HepG2 (cell line): ENCODE data around the gene MIA2. TPM values are rescaled to one million over a fixed set of nuclear protein-coding genes. Genes with fewer than 3 reads are reported as not detected.

ENCODE experiments used
- AGO2 ChIP-seq: fragments of 200-400 bp; formaldehyde crosslinking; optimal IDR thresholded peaks from 2 replicates; pipeline ENCODE3; 2017; ENCODE audit warnings: mild to moderate bottlenecking, low read depth, low read length, moderate library complexity
- AHR ChIP-seq: IDR thresholded peaks from 2 replicates; pipeline ENCODE4 v1.6.1; 2018; ENCODE audit warnings: missing genetic modification reagents, missing compliant biosample characterization
- GPN1 ChIP-seq: sonication (generic); formaldehyde crosslinking; IDR thresholded peaks from 2 replicates; pipeline ENCODE4 v1.5.1; 2020; ENCODE audit warnings: missing genetic modification reagents, borderline replicate concordance
- HES4 ChIP-seq: sonication (generic); formaldehyde crosslinking; IDR thresholded peaks from 2 replicates; pipeline ENCODE4 v1.9.0; 2021; ENCODE audit warnings: mild to moderate bottlenecking, missing genetic modification reagents, borderline replicate concordance
- HNRNPK ChIP-seq: fragments of 200-400 bp; formaldehyde crosslinking; IDR thresholded peaks from 2 replicates; pipeline ENCODE4 v1.6.1; 2018; ENCODE audit warnings: low read length, low read depth, moderate library complexity, mild to moderate bottlenecking; ENCODE audit not compliant: poor library complexity, severe bottlenecking
- JUND ChIP-seq: sonication (generic); formaldehyde crosslinking; IDR thresholded peaks from 2 replicates; pipeline ENCODE4 v1.8.0; 2022; ENCODE audit warnings: mild to moderate bottlenecking, missing genetic modification reagents
- KDM6A ChIP-seq: IDR thresholded peaks from 2 replicates; pipeline ENCODE4 v1.6.1; 2016; ENCODE audit warnings: low read depth
- PCBP2 ChIP-seq: fragments of 200-400 bp; formaldehyde crosslinking; optimal IDR thresholded peaks from 2 replicates; pipeline ENCODE3; 2018; ENCODE audit warnings: low read length, low read depth; ENCODE audit not compliant: poor library complexity, severe bottlenecking
- PHB2 ChIP-seq: fragments of 450-650 bp; IDR thresholded peaks from 2 replicates; pipeline ENCODE4 v1.6.1; 2018; ENCODE audit not compliant: partially characterized antibody
- RCOR2 ChIP-seq: IDR thresholded peaks from 2 replicates; pipeline ENCODE4 v1.6.1; 2016; ENCODE audit warnings: missing biosample characterization, missing genetic modification reagents
- RFXAP ChIP-seq: sonication (generic); formaldehyde crosslinking; IDR thresholded peaks from 2 replicates; pipeline ENCODE4 v1.4.0; 2020; ENCODE audit warnings: missing genetic modification reagents, borderline replicate concordance
- SAP130 ChIP-seq: IDR thresholded peaks from 2 replicates; pipeline ENCODE4 v1.6.1; 2016; ENCODE audit warnings: low read depth
- ZBTB20 ChIP-seq: sonication (generic); formaldehyde crosslinking; IDR thresholded peaks from 2 replicates; pipeline ENCODE4 v1.8.1; 2023; ENCODE audit warnings: missing genetic modification reagents, low read depth, mild to moderate bottlenecking, borderline replicate concordance
- ZFAT ChIP-seq: sonication (generic); formaldehyde crosslinking; conservative IDR thresholded peaks from 2 replicates; pipeline ENCODE4 v1.8.1; 2023; ENCODE audit warnings: missing genetic modification reagents, inconsistent platforms
- ZNF101 ChIP-seq: sonication (generic); formaldehyde crosslinking; IDR thresholded peaks from 2 replicates; pipeline ENCODE4 v1.4.0; 2020; ENCODE audit warnings: mild to moderate bottlenecking, low read depth, missing genetic modification reagents, borderline replicate concordance
- ZNF142 ChIP-seq: sonication (generic); formaldehyde crosslinking; IDR thresholded peaks from 2 replicates; pipeline ENCODE4 v1.4.0; 2020; ENCODE audit warnings: missing genetic modification reagents
- ZNF335 ChIP-seq: sonication (generic); formaldehyde crosslinking; IDR thresholded peaks from 2 replicates; pipeline ENCODE4 v1.4.0; 2020; ENCODE audit warnings: missing genetic modification reagents
- ZNF414 ChIP-seq: sonication (generic); formaldehyde crosslinking; IDR thresholded peaks from 2 replicates; pipeline ENCODE4 v1.5.0; 2020; ENCODE audit warnings: missing genetic modification reagents
- ZNF441 ChIP-seq: sonication (generic); formaldehyde crosslinking; IDR thresholded peaks from 2 replicates; pipeline ENCODE4 v1.7.0; 2021; ENCODE audit warnings: missing genetic modification reagents, borderline replicate concordance
- ZNF530 ChIP-seq: sonication (generic); formaldehyde crosslinking; IDR thresholded peaks from 2 replicates; pipeline ENCODE4 v1.5.0; 2020; ENCODE audit warnings: low read depth, mild to moderate bottlenecking, missing genetic modification reagents
- ZNF607 ChIP-seq: sonication (generic); formaldehyde crosslinking; IDR thresholded peaks from 2 replicates; pipeline ENCODE4 v1.5.1; 2020; ENCODE audit warnings: missing genetic modification reagents, mild to moderate bottlenecking, borderline replicate concordance
- ZNF691 ChIP-seq: sonication (generic); formaldehyde crosslinking; IDR thresholded peaks from 2 replicates; pipeline ENCODE4 v1.4.0; 2020; ENCODE audit warnings: missing genetic modification reagents, low read depth, mild to moderate bottlenecking, borderline replicate concordance
- polyA plus RNA-seq, 8 experiments: library from polyadenylated mRNA; depleted of rRNA in 3 of 8; stranded (reverse) in 7 of 8; unstranded in 1 of 8; fragments of >200 nt; fragmentation: Illumina TruSeq in 4 of 8; extraction: Trizol in 4 of 8; gene quantifications; 2 replicates each; pipeline versions ENCODE4 v1.2.1 to v1.2.3, GENCODE V29; 2011 to 2016; ENCODE audit warnings: low read depth in 4 of 8, missing spikeins in 1 of 8, mixed read lengths in 1 of 8; ENCODE audit not compliant: insufficient read depth in 1 of 8
- total RNA-seq, 5 experiments: library from RNA; depleted of rRNA; stranded (reverse); fragments of >200 nt; fragmentation: Illumina TruSeq; extraction: Trizol; gene quantifications; 2 replicates each; pipeline ENCODE4 v1.2.3, GENCODE V29; 2016; ENCODE audit warnings: low read depth in 1 of 5

MIA2 gene
- total and polyA plus RNA-seq, 2 of the 13 experiments (the other 11 are each of a cell fraction or from before 2014, with no cell fraction given) = 134 to 158 TPM

DNA sequence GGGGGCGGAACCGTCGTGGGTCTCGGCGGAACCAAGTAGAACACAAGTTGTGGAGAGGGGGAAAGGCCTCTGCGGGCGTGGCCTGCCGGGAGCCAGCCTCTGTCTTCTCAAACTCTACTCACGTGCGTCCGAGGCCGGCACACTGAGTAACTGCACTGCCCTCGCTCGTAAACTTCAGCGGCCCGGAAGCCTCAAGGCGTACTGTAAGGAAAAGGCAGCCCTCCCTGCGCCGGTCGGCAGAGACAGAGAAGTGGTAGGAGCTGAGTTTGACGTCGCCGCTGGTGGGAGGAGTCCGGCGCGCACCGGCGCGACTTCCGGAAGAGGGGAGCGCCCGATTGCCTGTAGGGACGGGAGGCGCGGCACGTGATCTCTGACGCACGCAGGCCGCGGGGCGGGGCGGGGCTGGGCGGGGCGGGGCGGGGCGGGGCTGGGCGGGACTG, 198.5 kb downstream of the MIA2 start, which contains the start of gene FBXO33 (continued):
- TF ChIP-seq ZBTB20 = peak; percentile 78
- no peak for TF ChIP-seq ZNF414 (CRISPR knock-in tag)
- TF ChIP-seq ZNF335 (CRISPR knock-in tag) = no peak; the same call in 1 of the 2 replicates
- no peak for TF ChIP-seq AGO2
- no peak for TF ChIP-seq PCBP2
- no peak for TF ChIP-seq ZNF101 (CRISPR knock-in tag)
- no peak; the same call in 1 of the 2 replicates for TF ChIP-seq KDM6A (CRISPR knock-in tag)
- peak; percentile 58; the same call in 1 of the 2 replicates for TF ChIP-seq RFXAP (CRISPR knock-in tag)
- no peak for TF ChIP-seq ZFAT
- TF ChIP-seq ZNF530 = no peak
- 0 out of 2 replicates have a peak, but pooled peaks have one; percentile 35 for TF ChIP-seq JUND
- 0 out of 2 replicates have a peak, but pooled peaks have one; percentile 73 for TF ChIP-seq ZNF142 (CRISPR knock-in tag)
- peak; percentile 69 for TF ChIP-seq SAP130
- peak; percentile 75; the same call in 1 of the 2 replicates for TF ChIP-seq ZNF607 (CRISPR knock-in tag)
- peak; percentile 72; the same call in 1 of the 2 replicates for TF ChIP-seq HES4 (CRISPR knock-in tag)
- 0 out of 2 replicates have a peak, but pooled peaks have one; percentile 15 for TF ChIP-seq RCOR2 (CRISPR knock-in tag)
- no peak for TF ChIP-seq HNRNPK
- TF ChIP-seq ZNF691 (CRISPR knock-in tag) = peak; percentile 53
- no peak for TF ChIP-seq ZNF441
- TF ChIP-seq GPN1 (CRISPR knock-in tag) = peak; percentile 84; the same call in 1 of the 2 replicates
- peak; percentile 79; the same call in 1 of the 2 replicates for TF ChIP-seq AHR (CRISPR knock-in tag)
- no peak for TF ChIP-seq PHB2
